Suprapubic skin (tissue), 4 donors: ENCODE measurements around the gene OSCP1.

Experiments
- CTCF ChIP-seq, 2 donors: fragments of 200-600 bp in 1 of 2; fragments of 450-650 bp in 1 of 2; sonication (generic) in 1 of 2; IDR thresholded peaks; one replicate each; pipeline ENCODE4 v1.5.1; 2016 to 2019; ENCODE audit warnings: antibody characterized with exemption in 2 of 2, mild to moderate bottlenecking in 1 of 2, moderate library complexity in 1 of 2
- EP300 ChIP-seq: sonication (generic); formaldehyde crosslinking; IDR thresholded peaks from one replicate; pipeline ENCODE4 v1.6.1; 2017; ENCODE audit warnings: antibody characterized with exemption
- POLR2A ChIP-seq, 2 donors: fragments of 450-650 bp; IDR thresholded peaks; one replicate each; pipeline ENCODE4 v1.6.1; 2017; ENCODE audit warnings: antibody characterized with exemption in 2 of 2, mild to moderate bottlenecking in 2 of 2, moderate library complexity in 2 of 2
- POLR2AphosphoS5 ChIP-seq, 3 donors: sonication (generic); formaldehyde crosslinking; IDR thresholded peaks; one replicate each; pipeline ENCODE4 v1.6.1; 2017; ENCODE audit warnings: antibody characterized with exemption in 3 of 3

DNA sequence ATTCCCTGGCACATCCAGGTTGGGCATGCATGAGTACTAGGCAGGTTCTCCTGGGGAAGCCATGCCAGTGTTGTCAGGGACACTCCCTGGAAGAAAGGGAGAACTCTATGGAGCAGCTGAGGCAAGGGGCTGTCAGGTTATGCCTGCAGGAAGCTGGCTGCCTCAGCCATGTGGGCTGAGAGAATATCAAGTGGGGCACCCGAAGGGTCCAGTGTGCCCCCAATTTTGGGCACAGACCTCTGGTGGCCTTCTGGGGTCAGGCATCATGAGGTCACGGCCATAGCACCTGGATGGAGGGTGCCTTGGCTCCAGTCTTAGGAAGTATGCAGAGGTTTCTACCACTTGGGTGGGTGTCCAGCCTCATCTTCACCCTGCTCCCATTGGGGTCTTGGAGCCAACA is 29.9 kb upstream of the OSCP1 start:
- TF ChIP-seq CTCF (IDR thresholded peaks at IDR 0.05) (no peak), POLR2A (IDR thresholded peaks at IDR 0.05) (no peak), POLR2AphosphoS5 (IDR thresholded peaks at IDR 0.05) (no peak), EP300 (no peak)
